Left lung (tissue), 10 donors: Measurements from ENCODE around the gene SGMS2. TPM values are rescaled to one million over a fixed set of nuclear protein-coding genes. Genes with fewer than 3 reads are reported as not detected.

ENCODE experiments used
- ATAC-seq: fragments of 200-7000 bp; cut with Tn5 transposase; one replicate; pipeline ENCODE4 v1.9.1; 2020; ENCODE audit warnings: moderate library complexity
- DNase-seq, 4 donors: peaks; one replicate each; pipeline ENCODE4 v3.0.0-alpha.2; 2013 to 2020
- H3K27ac ChIP-seq, 2 donors: fragments of 200-600 bp; sonication (generic) in 1 of 2; one replicate each; pipeline versions ENCODE4 v1.5.0 to v1.8.0; 2020 to 2021
- H3K27me3 ChIP-seq, 2 donors: fragments of 200-600 bp; sonication (generic) in 1 of 2; one replicate each; pipeline versions ENCODE4 v1.5.0 to v1.8.0; 2020 to 2021
- H3K36me3 ChIP-seq, 2 donors: fragments of 200-600 bp; sonication (generic) in 1 of 2; one replicate each; pipeline versions ENCODE4 v1.5.0 to v1.8.0; 2020 to 2021
- H3K4me1 ChIP-seq, 2 donors: fragments of 200-600 bp; one replicate each; pipeline ENCODE4 v1.8.0; 2021
- H3K4me3 ChIP-seq, 2 donors: fragments of 200-600 bp; sonication (generic) in 1 of 2; one replicate each; pipeline versions ENCODE4 v1.5.0 to v1.8.0; 2020 to 2021; ENCODE audit warnings: mild to moderate bottlenecking in 1 of 2
- H3K9me3 ChIP-seq, 2 donors: fragments of 200-600 bp; sonication (generic) in 1 of 2; one replicate each; pipeline versions ENCODE4 v1.5.0 to v1.8.0; 2020 to 2021
- CTCF ChIP-seq, 2 donors: fragments of 200-600 bp; sonication (generic) in 1 of 2; IDR thresholded peaks; one replicate each; pipeline versions ENCODE4 v1.5.0 to v1.8.0; 2021; ENCODE audit warnings: antibody characterized with exemption in 2 of 2
- intact Hi-C, 2 donors: fragments of 100-400 bp; cut with DNase I; formaldehyde crosslinking; loops; one replicate each; pipeline versions ENCODE4 v1.11.2 to v1.14.2; 2022
- polyA plus RNA-seq, 6 donors: library from polyadenylated mRNA; unstranded; fragments of 120-200 nt; gene quantifications; one replicate each; pipeline ENCODE4 v1.2.1, GENCODE V29; 2013; ENCODE audit not compliant: insufficient read length in 6 of 6
- total RNA-seq, 2 donors: library from RNA; stranded (reverse); fragmentation: NEBNext Ultra II Directional; extraction: Animal tissue kit (Norgen Biotek cat#: 25700); gene quantifications; one replicate each; pipeline ENCODE4 v1.2.1, GENCODE V29; 2021
- donor health status: DM: no; HTN: yes; CAD: no.
- donor health status: DM: no; HTN: no; CAD: no.

The SGMS2 gene
- total and polyA plus RNA-seq, 8 donors = 11.7 to 106 (median 17.1) TPM

GRCh38 chr4:107814758-107815157 is 10.0 kb upstream of the SGMS2 start:
- Histone ChIP-seq H3K4me3 (no peak overlapping the region), H3K9me3 (no peaks in the 10 kb centered on the region), H3K36me3 (no peaks in the 10 kb centered on the region), H3K27ac (no peak overlapping the region), H3K4me1 (peaks cover 0 to 10% of the 10 kb centered on the region in 2 donors), H3K27me3 (no peaks in the 10 kb centered on the region)
- TF ChIP-seq CTCF (IDR thresholded peaks at IDR 0.05) = no peak
- intact Hi-C loops = no loop called here
- DNase-seq (no peak), ATAC-seq (no peak)

GRCh38 chr4:107815158-107815557 is 9.6 kb upstream of the SGMS2 start:
- intact Hi-C loops = no loop called here
- DNase-seq (no peak), ATAC-seq (no peak)
- Histone ChIP-seq H3K36me3 (no peaks in the 10 kb centered on the region), H3K27me3 (no peaks in the 10 kb centered on the region), H3K4me3 (no peak overlapping the region), H3K27ac (no peak overlapping the region), H3K9me3 (no peaks in the 10 kb centered on the region), H3K4me1 (peaks cover 0 to 10% of the 10 kb centered on the region in 2 donors)
- TF ChIP-seq CTCF (IDR thresholded peaks at IDR 0.05) = no peak

GRCh38 chr4:107818301-107818910 is 6.3 kb upstream of the SGMS2 start:
- Histone ChIP-seq H3K36me3 (no peaks in the 10 kb centered on the region), H3K27me3 (no peaks in the 10 kb centered on the region), H3K4me3 (no peak overlapping the region), H3K9me3 (no peaks in the 10 kb centered on the region), H3K4me1 (peaks cover 0 to 15% of the 10 kb centered on the region in 2 donors), H3K27ac (no peak overlapping the region)
- no peak for TF ChIP-seq CTCF (IDR thresholded peaks at IDR 0.05)
- DNase-seq = no peak
- intact Hi-C loops = no loop called here
- peak; percentile 39 for ATAC-seq

- Histone ChIP-seq H3K36me3 (no peaks in the 10 kb centered on the region), H3K4me3 (peak overlapping the region; percentile 74 to 78), H3K27ac (peak overlapping the region; percentile 94 to 96), H3K9me3 (no peaks in the 10 kb centered on the region), H3K4me1 (peaks cover 6 to 50% of the 10 kb centered on the region in 2 donors), H3K27me3 (no peaks in the 10 kb centered on the region)
- DNase-seq (no peak), ATAC-seq (no peak)
- intact Hi-C loops = no loop called here
- no peak for TF ChIP-seq CTCF (IDR thresholded peaks at IDR 0.05)
These were observed 822 bp upstream of the SGMS2 start for GRCh38 chr4:107823870-107824349.

- Histone ChIP-seq H3K27ac (peak overlapping the region; percentile 94 to 96), H3K27me3 (no peaks in the 10 kb centered on the region), H3K4me3 (peak overlapping the region; percentile 74 to 78), H3K9me3 (no peaks in the 10 kb centered on the region), H3K36me3 (no peaks in the 10 kb centered on the region), H3K4me1 (peaks cover 6 to 53% of the 10 kb centered on the region in 2 donors)
- ATAC-seq = peak; percentile 55
- DNase-seq = peak in 3 of 4 donors; percentile 14 to 63 (median 53)
- TF ChIP-seq CTCF (IDR thresholded peaks at IDR 0.05) = no peak
- intact Hi-C loops = no loop called here
These were observed 516 bp downstream of the SGMS2 start for GRCh38 chr4:107825072-107825824.
